ENCODE measurements around the gene C6orf52. TPM values are rescaled to one million over a fixed set of nuclear protein-coding genes. Genes with fewer than 3 reads are reported as not detected.

Gene C6orf52
- total and polyA plus RNA-seq, 2 of the 13 experiments (the other 11 are each of a cell fraction or from before 2014, with no cell fraction given): 0.50 to 0.53 TPM

GRCh38 chr6:10694302-10695085 lies at the start of gene C6orf52, which contains the start of gene PAK1IP1 (continued):
- TF ChIP-seq KIAA2018 (CRISPR knock-in tag; IDR thresholded peaks at IDR 0.05; ENCODE audit: borderline replicate concordance) (peak; percentile 44; the same call in 1 of the 2 replicates), DMAP1 (CRISPR knock-in tag; IDR thresholded peaks at IDR 0.05) (peak; percentile 99), ERF (CRISPR knock-in tag; IDR thresholded peaks at IDR 0.05) (peak; percentile 76), TBP (CRISPR knock-in tag; IDR thresholded peaks at IDR 0.05) (no peak), ZBTB43 (CRISPR knock-in tag; conservative IDR thresholded peaks at IDR 0.05) (no peak; the same call in none of the 2 replicates), CREB1 (IDR thresholded peaks at IDR 0.05) (peak; percentile 98), CREB1 (CRISPR knock-in tag; IDR thresholded peaks at IDR 0.05) (peak; percentile 100), STAT6 (CRISPR knock-in tag; IDR thresholded peaks at IDR 0.05; ENCODE audit: borderline replicate concordance) (peak; percentile 95; the same call in 1 of the 2 replicates), ARHGAP35 (CRISPR knock-in tag; IDR thresholded peaks at IDR 0.05; ENCODE audit: borderline replicate concordance) (no peak)
- TF ChIP-seq, protein P1, sequence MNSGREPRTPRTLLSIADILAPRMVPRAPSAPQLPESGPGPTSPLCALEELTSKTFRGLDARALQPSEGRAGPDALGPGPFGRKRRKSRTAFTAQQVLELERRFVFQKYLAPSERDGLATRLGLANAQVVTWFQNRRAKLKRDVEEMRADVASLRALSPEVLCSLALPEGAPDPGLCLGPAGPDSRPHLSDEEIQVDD (CRISPR knock-in tag; IDR thresholded peaks at IDR 0.05; ENCODE audit: borderline replicate concordance): no peak
